ENCODE measurements around the gene NAA60. TPM values are rescaled to one million over a fixed set of nuclear protein-coding genes. Genes with fewer than 3 reads are reported as not detected.

Gene NAA60
- polyA plus RNA-seq, 1 of the 3 experiments (the other 2 are of a cell fraction): 17.2 TPM

- ChIA-PET CTCF (interaction anchor here (1.0 kb wide), 1 partner anchor 231 kb away, joined by 4 read pairs; no protein-coding TSS in a partner anchor), POLR2A (no interaction called here)
- no peaks in the 10 kb centered on the region for H3K9me3 ChIP-seq
- H3K9ac ChIP-seq: no peak overlapping the region
- H2AFZ ChIP-seq (ENCODE audit: low read depth): no peak overlapping the region
- H3K36me3 ChIP-seq (replicated peaks in 1 of 2; ENCODE audit: control insufficient read depth in 1 of 2, insufficient read depth in 2 of 2, low read length in 1 of 2): no peaks in the 10 kb centered on the region
- H3K4me1 ChIP-seq (ENCODE audit: control insufficient read depth in 1 of 2, insufficient read depth in 2 of 2, low read depth in 1 of 2, low read length in 1 of 2): peaks cover 0 to 4% of the 10 kb centered on the region in 2 experiments; a peak in 1 of 4 replicates
- no peaks in the 10 kb centered on the region for H3K27me3 ChIP-seq (ENCODE audit: insufficient read depth)
- TF ChIP-seq, protein P1, sequence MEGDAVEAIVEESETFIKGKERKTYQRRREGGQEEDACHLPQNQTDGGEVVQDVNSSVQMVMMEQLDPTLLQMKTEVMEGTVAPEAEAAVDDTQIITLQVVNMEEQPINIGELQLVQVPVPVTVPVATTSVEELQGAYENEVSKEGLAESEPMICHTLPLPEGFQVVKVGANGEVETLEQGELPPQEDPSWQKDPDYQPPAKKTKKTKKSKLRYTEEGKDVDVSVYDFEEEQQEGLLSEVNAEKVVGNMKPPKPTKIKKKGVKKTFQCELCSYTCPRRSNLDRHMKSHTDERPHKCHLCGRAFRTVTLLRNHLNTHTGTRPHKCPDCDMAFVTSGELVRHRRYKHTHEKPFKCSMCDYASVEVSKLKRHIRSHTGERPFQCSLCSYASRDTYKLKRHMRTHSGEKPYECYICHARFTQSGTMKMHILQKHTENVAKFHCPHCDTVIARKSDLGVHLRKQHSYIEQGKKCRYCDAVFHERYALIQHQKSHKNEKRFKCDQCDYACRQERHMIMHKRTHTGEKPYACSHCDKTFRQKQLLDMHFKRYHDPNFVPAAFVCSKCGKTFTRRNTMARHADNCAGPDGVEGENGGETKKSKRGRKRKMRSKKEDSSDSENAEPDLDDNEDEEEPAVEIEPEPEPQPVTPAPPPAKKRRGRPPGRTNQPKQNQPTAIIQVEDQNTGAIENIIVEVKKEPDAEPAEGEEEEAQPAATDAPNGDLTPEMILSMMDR (IDR thresholded peaks at IDR 0.05): no peak
- TF ChIP-seq GATA2 (CRISPR knock-in tag; IDR thresholded peaks at IDR 0.05): no peak
- TF ChIP-seq, protein P2, sequence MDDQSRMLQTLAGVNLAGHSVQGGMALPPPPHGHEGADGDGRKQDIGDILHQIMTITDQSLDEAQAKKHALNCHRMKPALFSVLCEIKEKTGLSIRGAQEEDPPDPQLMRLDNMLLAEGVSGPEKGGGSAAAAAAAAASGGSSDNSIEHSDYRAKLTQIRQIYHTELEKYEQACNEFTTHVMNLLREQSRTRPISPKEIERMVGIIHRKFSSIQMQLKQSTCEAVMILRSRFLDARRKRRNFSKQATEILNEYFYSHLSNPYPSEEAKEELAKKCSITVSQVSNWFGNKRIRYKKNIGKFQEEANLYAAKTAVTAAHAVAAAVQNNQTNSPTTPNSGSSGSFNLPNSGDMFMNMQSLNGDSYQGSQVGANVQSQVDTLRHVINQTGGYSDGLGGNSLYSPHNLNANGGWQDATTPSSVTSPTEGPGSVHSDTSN (IDR thresholded peaks at IDR 0.05): no peak
- no peak for TF ChIP-seq MXI1 (IDR thresholded peaks at IDR 0.05; ENCODE audit: low read depth, low read length)
- no peak for TF ChIP-seq RCOR1 (IDR thresholded peaks at IDR 0.05; ENCODE audit: low read length)
- no peak for TF ChIP-seq RAD21 (IDR thresholded peaks at IDR 0.05; ENCODE audit: low read length)
- TF ChIP-seq, protein P3, sequence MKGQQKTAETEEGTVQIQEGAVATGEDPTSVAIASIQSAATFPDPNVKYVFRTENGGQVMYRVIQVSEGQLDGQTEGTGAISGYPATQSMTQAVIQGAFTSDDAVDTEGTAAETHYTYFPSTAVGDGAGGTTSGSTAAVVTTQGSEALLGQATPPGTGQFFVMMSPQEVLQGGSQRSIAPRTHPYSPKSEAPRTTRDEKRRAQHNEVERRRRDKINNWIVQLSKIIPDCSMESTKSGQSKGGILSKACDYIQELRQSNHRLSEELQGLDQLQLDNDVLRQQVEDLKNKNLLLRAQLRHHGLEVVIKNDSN (IDR thresholded peaks at IDR 0.05; ENCODE audit: borderline replicate concordance, low read depth): no peak
- TF ChIP-seq, protein P4, sequence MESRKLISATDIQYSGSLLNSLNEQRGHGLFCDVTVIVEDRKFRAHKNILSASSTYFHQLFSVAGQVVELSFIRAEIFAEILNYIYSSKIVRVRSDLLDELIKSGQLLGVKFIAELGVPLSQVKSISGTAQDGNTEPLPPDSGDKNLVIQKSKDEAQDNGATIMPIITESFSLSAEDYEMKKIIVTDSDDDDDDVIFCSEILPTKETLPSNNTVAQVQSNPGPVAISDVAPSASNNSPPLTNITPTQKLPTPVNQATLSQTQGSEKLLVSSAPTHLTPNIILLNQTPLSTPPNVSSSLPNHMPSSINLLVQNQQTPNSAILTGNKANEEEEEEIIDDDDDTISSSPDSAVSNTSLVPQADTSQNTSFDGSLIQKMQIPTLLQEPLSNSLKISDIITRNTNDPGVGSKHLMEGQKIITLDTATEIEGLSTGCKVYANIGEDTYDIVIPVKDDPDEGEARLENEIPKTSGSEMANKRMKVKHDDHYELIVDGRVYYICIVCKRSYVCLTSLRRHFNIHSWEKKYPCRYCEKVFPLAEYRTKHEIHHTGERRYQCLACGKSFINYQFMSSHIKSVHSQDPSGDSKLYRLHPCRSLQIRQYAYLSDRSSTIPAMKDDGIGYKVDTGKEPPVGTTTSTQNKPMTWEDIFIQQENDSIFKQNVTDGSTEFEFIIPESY (IDR thresholded peaks at IDR 0.05; ENCODE audit: borderline replicate concordance, low read depth): no peak
- TF ChIP-seq NFIC (IDR thresholded peaks at IDR 0.05; ENCODE audit: borderline replicate concordance): no peak
- no peak for TF ChIP-seq GABPA (IDR thresholded peaks at IDR 0.05; ENCODE audit: low read depth)
- no peak for TF ChIP-seq EZH2phosphoT487 (IDR thresholded peaks at IDR 0.05; ENCODE audit: borderline replicate concordance, low read depth)
- TF ChIP-seq YY1 (IDR thresholded peaks at IDR 0.05; ENCODE audit: low read depth): no peak
- TF ChIP-seq CHD2 (IDR thresholded peaks at IDR 0.05; ENCODE audit: low read length, partially characterized antibody): no peak
- TF ChIP-seq TCF12 (IDR thresholded peaks at IDR 0.05): no peak
- no peak for TF ChIP-seq REST (IDR thresholded peaks at IDR 0.05; ENCODE audit: low read depth, low read length)
- TF ChIP-seq EP300 (IDR thresholded peaks at IDR 0.05; ENCODE audit: borderline replicate concordance in 1 of 2, low read depth in 1 of 2, low read length in 1 of 2): no peak
- no peak for TF ChIP-seq JUND (IDR thresholded peaks at IDR 0.05)
- TF ChIP-seq IRF3 (IDR thresholded peaks at IDR 0.05; ENCODE audit: low read depth, low read length): no peak
- no peaks in the 10 kb centered on the region for H4K20me1 ChIP-seq (ENCODE audit: insufficient read depth)
- no peak overlapping the region for H3K27ac ChIP-seq (ENCODE audit: low read depth in 2 of 2, low read length in 1 of 2)
- H3K4me3 ChIP-seq (ENCODE audit: low read depth in 2 of 2, low read length in 1 of 2): no peak overlapping the region
- peaks cover 16% of the 10 kb centered on the region for H3K79me2 ChIP-seq (ENCODE audit: insufficient read depth)
- WGBS (ENCODE audit: low lambda C conversion rate): 77% methylated on average over 4 of the region's 4 CpGs
- DNase-seq: no peak
- H3K4me2 ChIP-seq: no peak overlapping the region
- H3K9me2 ChIP-seq: no peaks in the 10 kb centered on the region
- H3F3A ChIP-seq (replicated peaks; ENCODE audit: insufficient read depth): peaks cover 7% of the 10 kb centered on the region
These were observed 54.3 kb downstream of the NAA60 start for GRCh38 chr16:3497771-3498170.
